IPS DF 4.7 (cell line): ENCODE results near the gene HOXA7.

Source experiments
- DNase-seq: peaks from one replicate; pipeline ENCODE4 v3.0.0-alpha.2; 2013; ENCODE audit warnings: low spot score; ENCODE audit errors: extremely low read depth

Gene HOXA7

DNA sequence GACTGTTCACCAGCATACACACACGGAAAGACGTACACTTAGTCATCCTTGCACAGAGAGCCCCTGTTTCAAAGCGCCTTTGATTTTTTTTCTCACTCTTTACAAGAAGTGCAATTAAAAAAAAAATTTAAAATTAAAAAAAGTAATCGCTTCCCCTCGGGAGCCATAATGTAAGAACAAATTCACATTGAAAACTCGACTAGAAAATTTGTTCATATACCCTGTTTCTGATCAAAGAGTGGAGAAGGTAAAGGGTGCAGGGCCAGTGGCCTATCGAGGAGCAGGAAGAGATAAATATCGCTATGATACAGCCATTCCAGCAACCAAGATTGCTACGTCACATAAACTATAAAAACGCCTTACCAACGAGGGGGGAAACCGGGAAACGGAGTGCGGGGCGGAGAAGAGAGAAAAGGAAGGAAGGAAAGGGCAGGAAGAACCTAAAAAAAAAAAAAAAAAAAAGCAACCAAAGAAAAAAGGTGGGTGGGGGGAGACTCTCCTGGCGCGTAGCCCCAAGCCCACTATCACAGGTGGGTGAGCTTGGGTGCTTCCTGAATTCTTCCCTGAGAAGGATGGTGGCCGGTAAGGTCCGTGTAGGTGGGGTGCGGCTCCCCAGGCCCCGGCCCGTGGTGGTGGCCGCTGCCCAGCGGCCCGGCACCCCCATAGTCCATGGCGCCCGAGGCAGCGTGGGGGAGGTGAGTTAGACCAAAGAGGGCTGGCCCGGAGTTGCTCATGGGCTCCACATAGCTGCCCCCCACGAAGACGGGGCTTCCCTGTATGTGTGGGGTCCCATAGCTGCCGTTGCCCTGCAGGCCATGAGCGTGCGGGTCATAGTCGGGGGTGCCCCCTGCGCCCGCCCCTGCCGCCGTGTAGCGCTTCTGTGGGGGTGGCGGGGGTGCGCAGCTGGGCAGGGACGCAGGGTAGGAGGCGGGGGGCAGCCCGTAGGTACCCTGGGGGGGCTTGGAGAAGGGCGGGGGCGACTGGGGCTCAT is 48.8 kb downstream of the HOXA7 start:
- no peak for DNase-seq

DNA sequence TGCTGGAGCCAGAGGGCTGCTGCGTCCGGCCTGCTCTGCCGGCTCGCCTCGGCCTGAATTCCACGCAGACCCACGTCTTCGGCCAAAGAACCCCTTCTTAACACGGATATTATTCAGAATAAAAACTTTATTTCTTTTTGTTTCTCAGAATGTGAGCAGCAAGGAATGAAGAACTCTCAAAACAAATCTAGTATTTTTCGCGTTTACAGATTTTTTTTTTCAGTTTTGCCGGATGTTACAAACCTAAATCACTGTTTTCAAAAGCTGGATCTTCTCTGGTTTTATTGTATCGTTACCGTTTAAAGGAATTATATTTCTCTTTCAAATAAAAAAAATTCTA is 49.6 kb downstream of the HOXA7 start:
- no peak for DNase-seq

DNA sequence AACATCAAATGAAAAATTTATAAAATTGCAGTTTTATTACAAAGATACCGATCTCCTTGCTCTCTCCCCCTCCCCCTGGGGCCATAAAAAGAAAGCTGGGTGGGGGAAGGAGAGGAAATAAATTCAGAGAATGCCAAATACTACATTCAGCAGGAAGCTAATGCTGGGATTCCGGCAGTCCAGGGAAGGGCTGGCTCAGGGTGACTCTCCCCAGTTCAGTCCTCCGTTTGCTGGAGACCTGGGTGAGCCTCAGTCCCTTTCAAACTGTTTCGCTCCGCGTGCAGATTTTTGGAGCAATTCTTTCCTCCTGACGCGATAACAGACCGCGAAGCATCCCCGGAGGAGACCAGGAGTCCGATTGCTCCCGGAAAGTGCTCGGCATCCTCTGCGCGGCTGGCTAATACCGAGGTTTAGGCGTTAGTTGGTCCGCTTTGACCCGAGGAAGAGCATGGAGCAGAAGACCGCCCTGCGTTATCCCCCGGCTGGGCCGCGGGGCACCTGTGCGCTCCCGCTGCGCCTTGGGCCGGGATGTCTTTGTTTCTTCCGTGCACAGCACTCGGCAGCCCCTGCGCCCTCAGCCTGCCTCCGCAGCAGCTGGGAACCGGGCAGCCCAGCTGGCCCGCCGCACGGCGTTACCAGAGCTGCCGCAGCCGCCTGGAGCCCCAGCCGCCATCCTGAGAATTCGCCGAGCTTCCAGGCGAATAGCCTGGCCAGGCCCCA is 50.1 kb downstream of the HOXA7 start:
- no peak for DNase-seq

GRCh38 chr7:27105301-27106031 is 51.0 kb downstream of the HOXA7 start:
- DNase-seq = no peak

- no peak for DNase-seq
These were observed 52.0 kb downstream of the HOXA7 start for GRCh38 chr7:27104341-27105058.
